ENCODE data around the gene RANBP1.

DNA sequence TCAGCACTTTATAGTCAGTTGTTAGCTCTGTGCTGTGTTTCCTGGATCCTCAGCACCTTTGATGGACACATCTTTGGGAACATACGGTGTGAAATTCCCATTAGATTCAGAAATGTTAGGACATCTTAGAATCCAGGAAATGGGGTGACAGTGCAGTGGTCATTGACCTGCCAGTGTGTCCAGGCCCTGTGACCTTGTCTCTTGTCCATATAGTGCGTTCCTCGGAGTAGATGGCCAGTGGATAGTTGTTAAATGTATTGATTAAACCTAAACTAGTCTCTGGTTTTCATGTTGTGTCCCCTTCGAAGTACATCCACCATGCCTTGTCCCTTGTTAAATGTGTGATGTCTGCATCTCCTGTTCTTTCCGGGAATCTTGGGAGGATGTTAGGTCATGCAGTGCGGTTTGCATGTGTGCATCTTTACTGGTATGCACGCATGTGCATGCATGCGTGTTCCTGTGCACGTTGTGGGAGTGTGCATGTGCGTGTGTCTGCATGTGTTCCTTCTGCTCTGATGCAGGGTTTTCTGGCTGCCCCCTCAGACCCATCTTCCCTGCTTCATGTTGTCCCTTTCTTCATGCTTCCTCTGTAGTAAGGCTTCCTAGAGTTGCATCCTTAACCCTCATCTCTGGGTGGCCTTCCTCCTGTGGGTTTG, 31.9 kb upstream of the RANBP1 start:
- TF ChIP-seq, protein P1, sequence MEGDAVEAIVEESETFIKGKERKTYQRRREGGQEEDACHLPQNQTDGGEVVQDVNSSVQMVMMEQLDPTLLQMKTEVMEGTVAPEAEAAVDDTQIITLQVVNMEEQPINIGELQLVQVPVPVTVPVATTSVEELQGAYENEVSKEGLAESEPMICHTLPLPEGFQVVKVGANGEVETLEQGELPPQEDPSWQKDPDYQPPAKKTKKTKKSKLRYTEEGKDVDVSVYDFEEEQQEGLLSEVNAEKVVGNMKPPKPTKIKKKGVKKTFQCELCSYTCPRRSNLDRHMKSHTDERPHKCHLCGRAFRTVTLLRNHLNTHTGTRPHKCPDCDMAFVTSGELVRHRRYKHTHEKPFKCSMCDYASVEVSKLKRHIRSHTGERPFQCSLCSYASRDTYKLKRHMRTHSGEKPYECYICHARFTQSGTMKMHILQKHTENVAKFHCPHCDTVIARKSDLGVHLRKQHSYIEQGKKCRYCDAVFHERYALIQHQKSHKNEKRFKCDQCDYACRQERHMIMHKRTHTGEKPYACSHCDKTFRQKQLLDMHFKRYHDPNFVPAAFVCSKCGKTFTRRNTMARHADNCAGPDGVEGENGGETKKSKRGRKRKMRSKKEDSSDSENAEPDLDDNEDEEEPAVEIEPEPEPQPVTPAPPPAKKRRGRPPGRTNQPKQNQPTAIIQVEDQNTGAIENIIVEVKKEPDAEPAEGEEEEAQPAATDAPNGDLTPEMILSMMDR (IDR thresholded peaks at IDR 0.05; ENCODE audit: borderline replicate concordance, extremely low read depth, low read length, poor library complexity, severe bottlenecking): no peak
- TF ChIP-seq EZH2 (IDR thresholded peaks at IDR 0.05; ENCODE audit: borderline replicate concordance, low read depth, low read length, severe bottlenecking): no peak
